ENCODE results near the gene LPIN1.
A peak's percentile ranks its signal among the peaks of the same experiment; 100 is the strongest.
"Not testable (repeated sequence)": the region's sequence is repeated elsewhere in the genome, so short reads cannot be mapped to it uniquely, and the experiment has no call there.

The LPIN1 gene

DNA sequence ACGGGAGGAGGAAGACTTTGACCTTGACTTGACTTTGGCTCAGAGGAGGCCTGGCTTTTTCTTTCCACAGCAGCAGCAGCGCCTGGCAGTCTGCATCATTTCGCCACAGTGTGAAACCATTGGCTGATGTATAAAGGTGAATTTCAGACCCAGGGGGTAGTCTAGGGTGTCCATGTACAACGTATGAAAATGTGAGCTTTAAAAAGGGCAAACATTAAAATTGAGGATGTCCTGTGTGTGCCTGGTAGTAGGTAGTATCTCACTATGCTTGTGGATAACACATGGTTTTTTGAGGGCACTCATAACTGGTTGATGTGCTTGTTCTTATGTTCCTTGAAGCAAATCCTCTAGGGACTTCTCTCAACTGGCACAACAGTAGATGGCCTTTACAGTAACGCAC lies 86.1 kb downstream of the LPIN1 start:
- DNase-seq (ENCODE audit: low read depth in 3 of 3): no peak

DNA sequence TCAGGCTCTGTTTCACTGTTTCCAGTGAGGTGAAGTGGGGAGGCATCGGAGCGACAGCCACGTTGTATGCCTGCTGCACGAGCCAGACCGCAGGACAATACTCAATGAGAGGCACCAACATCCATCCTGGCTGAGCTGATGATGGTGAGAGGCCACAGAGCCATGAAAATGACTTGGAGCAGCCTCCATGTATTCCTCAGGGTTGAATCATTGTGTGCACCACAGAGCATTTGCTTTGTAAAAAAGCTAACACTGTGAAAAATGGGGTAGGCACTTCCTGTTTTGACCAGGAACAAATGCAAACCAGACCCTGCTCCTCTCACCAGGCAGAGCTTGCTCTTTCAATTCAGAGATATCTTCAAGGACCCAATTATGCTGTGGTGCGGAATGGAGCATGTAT lies 87.2 kb downstream of the LPIN1 start:
- no peak for DNase-seq (ENCODE audit: low read depth in 3 of 3)

DNA sequence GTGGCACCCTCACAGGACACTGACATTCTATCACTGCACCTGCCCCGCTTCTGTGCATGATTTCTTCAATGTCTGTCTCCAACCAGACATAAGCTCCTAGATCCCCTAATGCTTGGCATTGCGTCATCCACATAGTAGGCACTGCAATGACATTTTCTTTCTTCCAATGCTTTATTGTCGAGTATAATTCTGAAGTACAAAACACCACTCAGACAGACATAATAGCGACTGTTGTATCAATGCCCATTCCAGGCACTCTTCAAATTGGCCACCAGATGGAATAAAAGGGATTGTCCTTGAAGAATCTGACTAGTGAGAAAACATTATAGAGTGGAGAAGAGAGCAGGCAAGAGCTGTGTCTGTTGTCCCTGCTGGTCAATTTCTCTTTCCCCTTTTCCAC lies 89.0 kb downstream of the LPIN1 start:
- DNase-seq (ENCODE audit: low read depth in 3 of 3): no peak

DNA sequence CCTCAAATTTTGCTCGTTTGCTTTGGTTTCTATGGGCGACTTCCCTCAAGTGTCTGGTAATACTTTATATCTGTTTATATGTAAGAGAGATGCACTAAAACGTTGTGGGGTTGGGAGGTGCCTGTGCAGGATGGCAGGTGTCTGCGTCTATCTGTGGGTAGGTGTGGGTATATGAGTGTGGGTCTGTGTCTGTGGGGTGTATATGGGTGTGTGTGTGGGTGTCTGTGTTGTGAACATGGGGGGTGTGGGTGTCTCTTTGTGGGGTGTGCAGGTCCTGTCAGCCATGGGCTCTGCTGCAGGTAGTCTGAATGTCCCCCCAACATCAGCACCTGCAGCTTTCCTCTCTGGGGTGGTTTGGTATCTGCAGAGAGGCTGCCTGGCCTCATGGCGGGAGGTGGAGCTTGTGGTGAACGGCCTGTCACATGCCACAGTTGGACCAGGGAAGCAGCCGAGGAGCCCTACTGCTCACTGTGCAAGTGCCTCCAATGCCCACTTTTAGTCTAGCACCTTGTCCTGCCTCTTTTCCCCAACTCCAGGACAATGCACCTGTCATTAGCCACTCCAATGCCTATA lies 90.3 kb downstream of the LPIN1 start:
- DNase-seq (ENCODE audit: low read depth in 3 of 3): no peak

DNA sequence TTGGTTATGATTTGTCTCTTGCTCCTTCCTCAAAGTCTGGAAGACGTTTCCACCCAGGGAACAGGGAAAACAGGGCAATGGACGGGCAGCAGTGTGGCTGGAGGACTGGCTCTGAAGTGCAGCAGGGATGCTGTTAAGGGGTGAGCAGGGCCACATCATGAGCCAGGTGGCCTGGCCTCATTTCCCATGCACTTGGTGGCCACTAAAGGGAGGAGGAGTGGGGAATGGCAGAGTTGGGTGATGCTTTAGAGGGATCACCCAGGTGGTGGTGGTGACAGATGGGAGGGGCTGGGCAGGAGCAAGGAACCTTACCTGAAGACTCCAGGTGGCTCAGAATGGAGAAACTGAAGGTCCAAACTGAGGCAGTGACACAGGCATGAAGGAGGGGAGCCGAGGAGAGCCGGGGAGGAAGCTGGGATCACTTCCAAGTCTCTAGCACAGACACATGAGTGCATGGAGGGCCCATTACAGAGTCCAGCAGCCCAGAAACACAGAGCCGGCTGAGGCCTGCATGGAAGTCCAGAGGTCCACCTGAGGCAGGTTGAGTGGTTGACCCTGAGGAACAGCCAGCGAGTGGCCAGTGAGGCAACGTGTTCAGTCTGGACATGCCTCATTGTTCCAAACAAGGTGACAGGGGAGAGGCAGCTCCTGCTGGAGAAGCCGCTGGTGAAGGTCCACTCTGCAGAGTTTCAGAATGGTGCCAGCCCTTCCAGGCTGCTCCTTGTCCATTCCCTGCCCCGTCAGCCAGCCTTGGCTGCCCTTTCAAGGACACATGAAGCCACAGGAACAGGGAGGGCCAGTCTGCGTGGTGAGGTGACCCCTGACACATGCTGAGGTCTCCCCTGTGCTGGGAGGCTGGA lies 91.7 kb downstream of the LPIN1 start:
- no peak for DNase-seq (ENCODE audit: low read depth in 3 of 3)

DNA sequence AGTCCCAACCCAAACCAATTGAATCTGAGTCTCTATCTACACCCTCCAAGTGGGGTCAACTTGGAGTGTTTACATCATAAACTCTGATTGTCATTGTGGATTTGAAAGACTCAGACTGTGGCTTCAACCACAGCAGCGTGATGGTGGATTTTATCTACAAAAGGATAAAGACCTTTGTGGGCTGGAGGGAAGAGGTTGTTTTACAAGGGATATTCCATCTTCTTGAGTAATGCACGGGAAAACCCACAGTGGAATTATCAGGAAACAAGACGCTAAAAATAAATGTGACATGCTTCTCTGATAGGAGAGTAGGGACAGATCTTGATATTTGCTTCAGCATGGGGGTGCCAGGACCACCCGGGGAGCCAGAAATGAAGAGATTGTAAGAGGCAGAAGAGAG lies 93.5 kb downstream of the LPIN1 start:
- DNase-seq (ENCODE audit: low read depth in 3 of 3): no peak

DNA sequence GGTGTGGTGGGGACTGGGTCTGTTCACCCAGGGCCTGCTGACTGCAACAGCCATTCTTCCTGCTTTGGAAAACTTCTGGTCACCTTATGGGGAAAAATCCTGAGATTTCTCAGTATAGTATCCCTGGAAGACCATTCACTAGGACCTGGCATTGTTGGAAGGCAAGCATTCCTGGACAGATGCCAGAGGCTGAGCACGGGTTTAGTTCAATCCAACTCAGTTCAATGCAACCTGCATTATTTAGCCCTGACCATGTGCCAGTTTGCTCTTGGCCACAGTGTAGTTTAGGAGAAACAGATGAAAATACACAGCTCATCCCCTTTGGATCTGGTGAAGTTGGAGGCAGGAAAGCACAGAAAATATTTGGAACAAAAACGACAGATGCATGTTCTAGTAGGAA lies 95.9 kb downstream of the LPIN1 start:
- no peak for DNase-seq (ENCODE audit: low read depth in 3 of 3)

DNA sequence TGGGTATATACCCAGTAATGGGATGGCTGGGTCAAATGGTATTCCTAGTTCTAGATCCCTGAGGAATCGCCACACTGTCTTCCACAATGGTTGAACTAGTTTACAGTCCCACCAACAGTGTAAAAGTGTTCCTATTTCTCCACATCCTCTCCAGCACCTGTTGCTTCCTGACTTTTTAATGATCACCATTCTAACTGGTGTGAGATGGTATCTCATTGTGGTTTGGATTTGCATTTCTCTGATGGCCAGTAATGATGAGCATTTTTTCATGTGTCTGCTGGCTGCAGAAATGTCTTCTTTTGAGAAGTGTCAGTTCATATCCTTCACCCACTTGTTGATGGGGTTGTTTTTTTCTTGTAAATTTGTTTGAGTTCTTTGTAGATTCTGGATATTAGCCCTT lies 98.4 kb downstream of the LPIN1 start:
- DNase-seq (ENCODE audit: low read depth in 3 of 3): not testable (repeated sequence)

DNA sequence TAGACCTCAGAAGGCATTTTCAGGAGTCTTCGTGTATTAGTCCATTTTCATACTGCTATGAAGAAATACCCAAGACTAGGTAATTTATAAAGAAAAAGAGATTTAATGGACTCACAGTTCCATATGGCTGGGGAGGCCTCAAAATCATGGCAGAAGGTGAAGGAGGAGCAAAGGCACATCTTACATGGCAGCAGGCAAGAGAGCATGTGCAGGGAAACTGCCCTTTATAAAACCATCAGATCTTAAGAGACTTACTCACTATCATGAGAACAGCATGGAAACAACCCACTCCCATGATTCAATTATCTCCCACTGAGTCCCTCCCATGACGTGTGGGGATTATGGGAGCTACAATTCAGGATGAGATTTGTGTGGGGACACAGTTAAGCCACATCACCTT lies 101.5 kb downstream of the LPIN1 start:
- DNase-seq (ENCODE audit: low read depth in 3 of 3): not testable (repeated sequence)

DNA sequence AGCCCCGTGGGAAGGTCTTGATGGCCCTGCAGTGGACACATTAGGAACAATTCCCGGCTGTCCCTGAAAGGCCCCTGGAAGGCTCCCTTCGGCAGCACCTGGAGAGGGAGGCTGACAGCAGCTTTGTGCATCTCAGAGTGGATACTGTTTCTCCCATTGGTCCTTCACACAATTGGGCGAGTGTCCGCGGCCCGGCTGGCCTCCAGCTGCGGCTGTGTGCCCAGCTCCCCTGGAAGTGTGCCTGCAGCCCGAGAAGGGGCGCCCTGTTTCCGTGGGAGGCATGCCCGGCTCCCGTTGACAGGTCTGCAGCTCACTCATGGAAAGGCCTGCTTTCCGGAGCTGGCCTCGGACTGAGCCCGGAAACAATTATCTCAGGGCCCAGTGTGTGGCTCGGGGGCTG lies 103.7 kb downstream of the LPIN1 start:
- DNase-seq (ENCODE audit: low read depth in 3 of 3): no peak

DNA sequence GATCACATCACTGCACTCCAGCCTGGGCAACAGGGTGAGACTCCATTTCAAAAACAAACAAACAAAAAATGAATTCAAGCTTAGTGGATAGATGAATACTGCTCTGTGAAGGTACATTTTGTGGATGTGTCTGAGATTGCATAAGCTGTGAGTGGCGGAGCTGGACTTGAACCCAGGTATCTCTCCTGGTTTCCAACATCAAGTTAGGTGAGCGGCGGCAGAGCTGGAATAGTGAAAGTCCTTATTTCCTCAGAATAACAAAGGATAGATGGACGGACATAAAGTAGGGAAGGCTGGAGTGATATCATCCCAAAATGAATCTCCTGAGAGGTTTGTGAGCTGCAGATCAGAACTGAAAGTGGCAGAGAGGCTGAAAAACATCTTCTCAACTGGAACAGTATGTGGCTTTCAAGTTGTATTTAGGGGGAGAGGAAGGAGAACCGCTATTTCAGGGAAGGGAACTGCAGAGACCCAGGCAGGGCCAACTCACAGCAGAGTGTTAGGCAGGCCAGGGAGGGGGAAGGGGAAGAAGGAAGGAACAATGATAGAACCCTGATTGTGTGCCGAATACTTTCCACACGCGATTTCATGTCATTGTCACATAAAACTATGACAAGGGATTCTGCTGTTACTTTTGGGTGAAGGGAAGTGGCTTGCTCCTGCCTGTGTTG lies 106.2 kb downstream of the LPIN1 start:
- no peak for DNase-seq (ENCODE audit: low read depth in 3 of 3)

DNA sequence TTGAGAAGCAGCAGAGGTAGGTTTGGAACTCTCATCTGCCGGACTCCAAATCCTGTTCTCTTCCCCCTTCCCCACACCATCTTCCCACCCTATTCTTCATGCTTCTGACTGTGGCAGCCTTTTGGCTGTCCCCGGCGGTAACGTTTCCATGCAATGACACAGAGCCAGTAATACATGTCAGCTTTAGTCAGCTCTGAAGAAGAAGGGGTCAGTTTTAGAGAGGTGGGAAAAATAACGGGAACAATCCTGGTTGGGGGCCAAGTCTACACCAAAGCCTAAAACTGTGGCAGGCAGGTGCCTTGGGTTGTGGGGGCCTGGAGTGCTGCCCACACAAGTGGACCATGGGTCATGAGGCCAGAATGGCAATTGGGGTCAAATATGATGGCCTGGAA lies 106.8 kb downstream of the LPIN1 start:
- DNase-seq (ENCODE audit: low read depth in 3 of 3): no peak

DNA sequence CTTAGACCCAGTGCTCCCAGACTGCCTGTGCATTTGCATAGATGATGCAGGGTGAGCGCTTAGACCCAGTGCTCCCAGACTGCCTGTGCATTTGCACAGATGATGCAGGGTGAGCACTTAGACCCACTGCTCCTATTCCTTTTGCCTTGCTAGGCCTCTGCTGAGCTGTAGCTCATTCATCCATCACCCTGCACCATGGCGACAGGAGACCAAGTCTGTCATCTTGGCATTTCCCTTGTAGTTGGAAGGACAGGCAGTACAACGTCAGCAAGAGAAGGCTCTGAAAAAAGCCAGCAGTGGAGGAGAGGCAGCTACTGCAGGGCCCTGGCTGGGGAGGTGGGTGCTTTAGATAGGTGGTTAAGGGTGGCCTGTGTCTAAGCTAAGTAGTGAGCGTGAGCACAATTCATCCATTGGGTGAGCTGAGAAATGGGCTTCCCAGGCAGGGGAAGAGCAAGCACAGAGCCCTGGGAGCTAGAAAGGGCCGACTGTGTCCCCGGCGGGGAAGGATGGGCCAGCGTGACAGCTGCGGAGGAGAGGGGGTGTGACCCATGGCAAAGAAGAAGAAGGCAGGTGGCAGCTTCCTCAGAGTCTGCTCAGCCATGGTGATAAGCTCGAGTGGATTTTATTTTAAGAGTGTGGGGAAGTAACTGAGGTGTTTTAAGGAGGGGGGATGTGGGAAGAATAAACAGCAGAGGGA lies 108.8 kb downstream of the LPIN1 start:
- DNase-seq (ENCODE audit: low read depth in 3 of 3): no peak

DNA sequence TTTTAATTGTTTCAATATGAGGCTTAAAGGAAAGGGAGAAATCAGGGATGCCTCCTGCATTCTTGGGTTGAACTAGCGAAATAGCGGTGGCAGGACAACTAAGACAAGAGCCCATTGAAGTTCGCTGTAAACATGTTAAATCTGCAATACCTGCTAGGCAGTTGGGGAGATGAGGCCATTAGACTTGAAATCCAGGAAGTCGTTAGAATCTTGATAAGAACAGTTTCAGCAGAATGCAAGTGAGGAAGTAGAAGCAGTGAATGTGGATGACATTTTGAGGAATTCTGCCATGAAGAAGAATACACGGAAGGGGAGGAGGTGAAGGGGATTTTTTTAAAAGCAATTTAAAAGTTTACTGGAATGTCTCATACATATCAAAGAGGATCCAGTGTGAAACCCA lies 109.7 kb downstream of the LPIN1 start:
- no peak for DNase-seq (ENCODE audit: low read depth in 3 of 3)

DNA sequence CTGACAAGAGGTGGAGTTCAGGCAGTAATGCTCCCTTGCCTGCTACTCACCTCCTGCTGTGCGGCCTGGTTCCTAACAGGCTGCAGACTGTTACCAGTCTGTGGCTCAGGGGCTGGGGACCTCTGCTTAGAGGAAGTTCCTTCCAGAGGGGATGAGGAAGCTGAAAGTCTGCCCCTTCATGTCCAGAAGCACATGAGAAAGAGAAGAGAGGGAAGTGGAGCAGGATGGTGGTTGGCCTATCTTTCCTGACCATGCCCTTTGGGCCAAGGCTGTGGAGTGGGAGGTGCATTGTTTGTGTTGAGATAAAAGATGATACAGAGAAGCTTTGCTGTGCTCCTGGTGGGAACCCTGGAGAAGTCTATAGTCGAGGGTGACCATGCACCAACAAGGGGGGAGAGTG lies 112.5 kb downstream of the LPIN1 start:
- no peak for DNase-seq (ENCODE audit: low read depth in 3 of 3)

DNA sequence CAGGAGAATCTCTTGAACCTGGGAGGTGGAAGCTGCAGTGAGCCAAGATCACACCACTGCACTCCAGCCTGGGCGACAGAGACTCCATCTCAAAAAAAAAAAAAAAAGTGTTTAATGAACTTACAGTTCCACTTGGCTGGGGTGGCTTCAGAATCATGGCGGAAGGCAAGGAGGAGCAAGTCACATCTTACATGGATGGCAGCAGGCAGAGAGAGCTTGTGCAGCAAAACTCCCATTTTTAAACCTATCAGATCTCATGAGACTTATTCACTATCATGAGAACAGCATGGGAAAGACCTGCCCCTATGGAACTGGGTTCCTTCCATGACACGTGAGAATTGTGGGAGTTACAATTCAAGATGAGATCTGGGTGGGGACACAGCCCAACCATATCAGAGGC lies 113.5 kb downstream of the LPIN1 start:
- not testable (repeated sequence) for DNase-seq (ENCODE audit: low read depth in 3 of 3)

DNA sequence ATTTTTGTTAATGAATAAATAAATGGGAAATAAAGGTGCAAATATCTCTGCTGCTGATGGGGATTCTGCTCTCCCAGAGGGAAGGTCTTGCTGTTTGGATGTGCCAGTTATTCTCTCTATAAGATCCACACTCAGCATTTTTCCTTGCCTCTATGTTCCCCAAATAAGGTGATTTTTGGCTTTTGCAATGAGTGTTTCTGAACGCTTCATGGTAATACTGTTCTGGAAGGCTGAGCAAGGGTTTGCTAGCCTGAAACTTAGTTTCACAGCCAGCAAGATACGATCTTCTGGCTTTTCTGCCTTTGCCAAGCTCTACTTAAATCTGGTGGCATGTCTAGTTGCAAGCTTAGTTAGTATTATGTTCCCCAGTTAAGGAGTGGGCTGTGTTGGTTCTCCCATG lies 114.6 kb downstream of the LPIN1 start:
- DNase-seq (ENCODE audit: low read depth in 3 of 3): no peak

DNA sequence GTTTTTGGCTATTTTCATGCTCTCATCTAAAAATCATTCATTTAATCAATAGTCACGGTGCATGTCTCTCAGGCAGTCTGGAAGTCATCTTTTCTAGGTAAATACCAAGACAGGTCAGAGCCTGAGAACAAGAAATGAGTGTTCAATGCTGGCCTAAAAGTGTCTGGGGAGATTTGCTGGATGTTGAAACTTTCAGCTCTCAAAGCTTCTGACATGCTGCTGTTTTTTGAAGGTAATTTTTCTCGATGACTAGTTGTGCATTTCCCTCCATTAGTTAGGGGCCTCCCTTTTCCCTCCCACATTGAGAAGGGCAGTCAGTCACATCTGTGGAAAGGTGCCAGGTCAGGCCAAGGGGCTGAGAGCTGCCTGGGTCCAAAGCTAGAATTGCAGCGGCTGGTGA lies 115.6 kb downstream of the LPIN1 start:
- DNase-seq (ENCODE audit: low read depth in 3 of 3): no peak

DNA sequence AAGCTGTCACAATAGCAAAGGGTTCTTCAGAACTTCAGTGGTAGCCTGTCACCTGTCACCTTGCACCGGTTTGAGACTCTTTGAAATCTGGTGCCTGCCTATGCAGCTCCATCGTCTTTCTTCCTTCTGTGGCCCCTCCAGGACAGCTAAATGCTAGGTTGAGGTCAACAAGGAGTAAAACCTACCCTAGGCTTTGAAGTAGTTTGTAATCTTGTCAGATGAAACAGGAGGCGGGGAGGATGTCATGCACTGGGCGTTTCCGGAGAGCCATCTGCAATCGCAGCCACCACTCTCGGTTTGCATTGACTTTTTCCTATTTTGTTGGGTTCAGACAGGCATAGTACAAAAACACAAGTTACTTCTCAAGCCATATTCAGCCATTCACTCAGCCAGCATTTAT lies 116.7 kb downstream of the LPIN1 start:
- DNase-seq (ENCODE audit: low read depth in 3 of 3): peak in 1 of 3 experiments; percentile 21

DNA sequence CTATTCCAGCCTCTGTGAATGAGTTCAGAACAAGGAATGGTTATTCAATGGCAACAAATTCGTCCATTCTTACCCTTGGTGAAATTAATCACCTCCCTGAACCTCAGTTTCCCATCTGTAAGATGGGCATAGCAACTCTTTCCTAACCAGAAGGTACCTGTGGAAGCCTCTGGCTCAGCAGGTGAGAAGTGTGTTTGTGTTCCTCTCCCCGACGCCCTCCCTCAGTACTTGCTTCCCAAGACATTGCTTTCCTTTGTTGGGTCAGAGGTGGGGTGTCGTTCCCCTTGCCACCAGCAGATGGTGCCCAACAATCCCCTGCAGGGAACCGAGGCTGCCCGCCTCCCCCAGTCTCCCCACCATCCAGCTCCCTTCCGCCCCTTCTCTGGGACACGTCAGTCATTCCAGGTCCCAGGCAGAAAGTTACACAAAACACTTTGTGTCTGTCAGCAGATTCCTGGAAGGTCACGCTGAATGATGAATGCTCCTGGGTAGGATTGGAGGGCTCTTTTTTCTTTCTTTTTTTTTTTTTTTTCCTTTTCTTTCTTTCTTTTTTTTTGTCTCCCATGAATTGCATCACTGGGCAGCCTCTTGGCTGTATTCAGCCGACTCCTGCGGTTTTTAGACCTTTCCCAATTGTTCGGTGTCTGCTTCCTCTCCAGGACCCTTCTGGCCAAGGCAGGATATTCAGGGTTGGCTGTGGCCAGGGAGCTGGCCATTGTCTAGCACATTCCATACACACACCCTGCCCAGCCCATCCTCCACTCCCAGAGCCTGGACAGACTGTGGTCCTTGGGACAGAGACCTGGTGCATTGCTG lies 117.3 kb downstream of the LPIN1 start:
- peak; percentile 50 to 65 (median 51) for DNase-seq (ENCODE audit: low read depth in 3 of 3)

DNA sequence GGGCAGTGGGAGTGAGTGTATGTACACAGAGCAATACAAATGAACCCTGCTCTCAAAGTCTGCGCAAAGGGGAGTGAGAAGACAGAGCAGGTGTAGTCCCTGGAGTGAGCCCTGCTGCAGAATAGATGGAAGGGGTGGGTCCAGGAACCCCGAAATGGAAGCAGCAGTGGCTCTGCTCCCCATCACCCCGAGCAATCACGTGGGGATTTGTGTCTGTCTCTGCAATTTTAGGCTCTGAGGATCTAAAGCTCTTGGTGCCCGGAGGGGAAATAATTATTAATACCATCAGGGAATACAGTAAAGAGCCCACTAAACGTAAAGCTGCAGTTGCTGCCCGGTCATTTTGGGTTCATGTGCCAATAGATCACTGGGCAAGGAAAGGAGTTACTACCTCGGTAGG lies 118.3 kb downstream of the LPIN1 start:
- no peak for DNase-seq (ENCODE audit: low read depth in 3 of 3)

DNA sequence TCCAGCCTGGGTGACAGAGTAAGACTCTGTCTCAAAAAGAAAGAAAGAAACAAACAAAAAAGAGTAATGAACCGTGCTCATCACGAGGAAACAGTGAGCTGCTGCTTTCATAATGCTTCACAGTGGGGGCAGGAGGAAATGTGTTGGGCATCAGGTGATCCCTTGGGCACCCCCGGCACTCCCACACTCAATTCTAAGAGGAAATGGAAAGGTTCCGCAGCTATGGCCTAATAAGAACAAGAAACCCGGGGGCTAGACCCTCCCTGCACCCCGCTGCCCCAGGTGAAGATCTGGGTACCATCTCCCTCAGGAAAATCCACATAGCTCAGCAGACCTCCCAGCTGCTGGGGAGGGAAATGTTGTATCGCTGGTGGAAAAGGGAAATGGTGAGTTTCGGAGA lies 118.9 kb downstream of the LPIN1 start:
- DNase-seq (ENCODE audit: low read depth in 3 of 3): no peak

All from stimulated activated CD4-positive, alpha-beta T cell treated with anti-CD3 and anti-CD28 coated beads, TNF-alpha, amount 100 ng/mL, for 24 hours (primary cell).